HepG2 (cell line): ENCODE measurements around the gene MAP3K4. TPM values are rescaled to one million over a fixed set of nuclear protein-coding genes. Genes with fewer than 3 reads are reported as not detected.

Experiments used
- ATAC-seq: fragments of 200-7000 bp; cut with Tn5 transposase; 3 replicates; pipeline ENCODE4 v1.9.1; 2020; ENCODE audit warnings: mild to moderate bottlenecking, moderate library complexity
- BruUV-seq: library from RNA; stranded (reverse); fragments of 400-500 nt; replicated peaks from 2 replicates; lab custom pipeline; 2021; lab: Mats Ljungman, UMichigan
- CTCF ChIA-PET: fragments of 300-600 bp; formaldehyde crosslinking; extraction: SDS; loops from one replicate; lab custom pipeline; 2021; ENCODE audit warnings: low total read pairs, inconsistent platforms, low intra/inter-chr PET ratio; lab: Yijun Ruan, JAX
- POLR2A ChIA-PET: fragments of 350-600 bp; sonication (Branson Sonifier 250); formaldehyde crosslinking; loops from one replicate; lab custom pipeline; 2020; ENCODE audit warnings: antibody characterized with exemption, inconsistent platforms; lab: Yijun Ruan, JAX
- DNase-seq: peaks from one replicate; pipeline ENCODE4 v3.0.0-alpha.2; 2015; ENCODE audit warnings: low spot score
- FAIRE-seq: peaks from 3 replicates; lab custom pipeline; 2011; peaks lifted over from hg19 to GRCh38; lab: Jason Lieb, UNC
- H2AFZ ChIP-seq: one replicate; pipeline ENCODE4 v1.6.1; 2011; ENCODE audit warnings: low read length, inconsistent platforms
- H3K27ac ChIP-seq: fragments of 300-600 bp; 3 replicates; pipeline ENCODE4 v1.8.0; 2011; ENCODE audit warnings: mixed run types, mild to moderate bottlenecking, mixed read lengths, low read length, inconsistent platforms; ENCODE audit not compliant: insufficient read depth; ENCODE audit errors: extremely low read length
- H3K27me3 ChIP-seq, 2 experiments: fragments of 200-600 bp in 1 of 2; 2 replicates in 1 of 2; 3 replicates in 1 of 2; pipeline versions ENCODE4 v1.6.0 to v1.8.0; 2011; ENCODE audit warnings: low read length in 2 of 2, mild to moderate bottlenecking in 2 of 2, moderate library complexity in 2 of 2, inconsistent platforms in 1 of 2; ENCODE audit not compliant: insufficient read depth in 2 of 2, control insufficient read depth in 1 of 2
- H3K36me3 ChIP-seq, 2 experiments: fragments of 200-600 bp in 1 of 2; replicated peaks in 1 of 2; 2 replicates in 1 of 2; 3 replicates in 1 of 2; pipeline versions ENCODE4 v1.5.1 to v1.8.0; 2011; ENCODE audit warnings: low read length in 2 of 2, inconsistent platforms in 1 of 2; ENCODE audit not compliant: insufficient read depth in 2 of 2, control insufficient read depth in 1 of 2
- H3K4me1 ChIP-seq: 2 replicates; pipeline ENCODE4 v1.5.1; 2012; ENCODE audit warnings: low read length, inconsistent platforms; ENCODE audit not compliant: insufficient read depth
- H3K4me2 ChIP-seq: 2 replicates; pipeline ENCODE4 v1.6.0; 2011; ENCODE audit warnings: low read depth, low read length, inconsistent platforms
- H3K4me3 ChIP-seq, 3 experiments: fragments of 200-600 bp in 1 of 3; sonication (generic), shearing (Covaris generic) in 1 of 3; replicated peaks in 1 of 3; 2 replicates each; pipeline ENCODE4 v1.5.1; 2011 to 2016; ENCODE audit warnings: low read length in 3 of 3, inconsistent platforms in 2 of 3, low read depth in 2 of 3, mild to moderate bottlenecking in 2 of 3, control low read depth in 1 of 3, mixed read lengths in 1 of 3; ENCODE audit not compliant: insufficient read depth in 1 of 3
- H3K79me2 ChIP-seq: one replicate; pipeline ENCODE4 v1.6.1; 2011; ENCODE audit warnings: low read length, inconsistent platforms; ENCODE audit not compliant: insufficient read depth
- H3K9ac ChIP-seq: 2 replicates; pipeline ENCODE4 v1.6.0; 2011; ENCODE audit warnings: mild to moderate bottlenecking, low read depth, low read length, inconsistent platforms; ENCODE audit not compliant: insufficient read depth
- H3K9me3 ChIP-seq: 2 replicates; pipeline ENCODE4 v1.5.1; 2012; ENCODE audit warnings: mild to moderate bottlenecking, low read length
- H4K20me1 ChIP-seq: 2 replicates; pipeline ENCODE4 v1.6.0; 2011; ENCODE audit warnings: inconsistent platforms, mild to moderate bottlenecking, low read length, moderate library complexity; ENCODE audit not compliant: insufficient read depth
- ELF1 ChIP-seq: sonication (generic); formaldehyde crosslinking; IDR thresholded peaks from 2 replicates; pipeline ENCODE4 v1.4.0; 2020; ENCODE audit warnings: missing genetic modification reagents
- ELF4 ChIP-seq: sonication (generic); formaldehyde crosslinking; IDR thresholded peaks from 2 replicates; pipeline ENCODE4 v1.5.0; 2020; ENCODE audit warnings: missing genetic modification reagents, mild to moderate bottlenecking, moderate library complexity, borderline replicate concordance
- KMT2B ChIP-seq: IDR thresholded peaks from 2 replicates; pipeline ENCODE4 v1.6.1; 2016; ENCODE audit warnings: missing genetic modification reagents, missing compliant biosample characterization
- RXRB ChIP-seq: IDR thresholded peaks from 2 replicates; pipeline ENCODE4 v1.6.1; 2016; ENCODE audit warnings: borderline replicate concordance, missing genetic modification reagents, missing compliant biosample characterization
- SYNCRIP ChIP-seq: fragments of 200-400 bp; formaldehyde crosslinking; IDR thresholded peaks from 2 replicates; pipeline ENCODE4 v1.6.1; 2018; ENCODE audit warnings: mild to moderate bottlenecking, low read depth, low read length; ENCODE audit not compliant: insufficient read depth
- ZNF335 ChIP-seq: sonication (generic); formaldehyde crosslinking; IDR thresholded peaks from 2 replicates; pipeline ENCODE4 v1.4.0; 2020; ENCODE audit warnings: missing genetic modification reagents
- ZNF790 ChIP-seq: sonication (generic); formaldehyde crosslinking; IDR thresholded peaks from 2 replicates; pipeline ENCODE4 v1.8.0; 2022; ENCODE audit warnings: missing genetic modification reagents, mild to moderate bottlenecking, borderline replicate concordance
- WGBS: methylation state at CpG from one replicate; pipeline ENCODE4 v1.1.6; 2017; ENCODE audit warnings: low lambda C conversion rate; 5-methylcytosine and 5-hydroxymethylcytosine counted together
- in situ Hi-C: cut with HindIII; loops from 2 replicates; pipeline ENCODE4 v1.10.0; 2017; ENCODE audit warnings: low pct_unique_long_range_greater_than_20kb; ENCODE audit not compliant: extremely low pct_ligation_motif_present
- intact Hi-C: fragments of 100-400 bp; cut with micrococcal nuclease; formaldehyde crosslinking; loops from one replicate; pipeline ENCODE4 v1.10.0; 2022; ENCODE audit not compliant: unreplicated experiment
- polyA plus RNA-seq, 8 experiments: library from polyadenylated mRNA; depleted of rRNA in 3 of 8; stranded (reverse) in 7 of 8; unstranded in 1 of 8; fragments of >200 nt; fragmentation: Illumina TruSeq in 4 of 8; extraction: Trizol in 4 of 8; gene quantifications; 2 replicates each; pipeline versions ENCODE4 v1.2.1 to v1.2.3, GENCODE V29; 2011 to 2016; ENCODE audit warnings: low read depth in 4 of 8, missing spikeins in 1 of 8, mixed read lengths in 1 of 8; ENCODE audit not compliant: insufficient read depth in 1 of 8
- total RNA-seq, 5 experiments: library from RNA; depleted of rRNA; stranded (reverse); fragments of >200 nt; fragmentation: Illumina TruSeq; extraction: Trizol; gene quantifications; 2 replicates each; pipeline ENCODE4 v1.2.3, GENCODE V29; 2016; ENCODE audit warnings: low read depth in 1 of 5
- TF ChIP-seq, protein P1 (sequence below): sonication (generic); formaldehyde crosslinking; IDR thresholded peaks from one replicate; pipeline ENCODE4 v1.5.1; 2020; ENCODE audit warnings: mild to moderate bottlenecking, missing genetic modification reagents; ENCODE audit errors: not compliant biosample characterization
- TF ChIP-seq, protein P2 (sequence below): sonication (generic); formaldehyde crosslinking; IDR thresholded peaks from 2 replicates; pipeline ENCODE4 v1.8.0; 2022; ENCODE audit warnings: missing genetic modification reagents, mild to moderate bottlenecking, borderline replicate concordance

MAP3K4 gene
- total and polyA plus RNA-seq, 2 of the 13 experiments (the other 11 are each of a cell fraction or from before 2014, with no cell fraction given): 12.9 to 33.6 TPM

DNA sequence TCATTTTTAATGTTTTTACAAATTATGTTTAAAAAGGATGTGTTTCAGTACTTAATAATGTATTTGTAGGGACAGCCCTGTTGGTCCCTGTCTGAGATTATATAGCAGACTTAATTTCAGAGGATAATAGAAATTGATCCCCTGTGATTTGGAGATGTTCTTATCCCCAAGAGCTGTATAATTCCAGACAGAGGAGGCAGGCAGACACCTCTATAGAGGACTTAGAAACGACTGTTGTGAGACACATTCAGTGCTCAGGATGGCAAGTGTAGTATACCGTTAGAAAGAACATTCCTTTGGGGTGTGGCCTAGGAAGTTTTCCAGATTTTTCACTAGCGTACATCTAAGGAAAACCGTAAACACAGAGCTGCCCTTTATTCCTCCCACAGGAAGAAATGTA, 117.8 kb downstream of the MAP3K4 start:
- Histone ChIP-seq H3K9ac (no peak overlapping the region), H3K27ac (no peak overlapping the region), H4K20me1 (no peaks in the 10 kb centered on the region), H3K4me2 (no peak overlapping the region), H3K4me1 (no peaks in the 10 kb centered on the region), H2AFZ (no peak overlapping the region), H3K9me3 (no peaks in the 10 kb centered on the region), H3K27me3 (no peaks in the 10 kb centered on the region), H3K4me3 (no peak overlapping the region), H3K79me2 (no peaks in the 10 kb centered on the region), H3K36me3 (peaks cover 20 to 74% of the 10 kb centered on the region in 2 experiments; a peak in 4 of 5 replicates)
- TF ChIP-seq ELF1 (CRISPR knock-in tag) (no peak), ZNF790 (CRISPR knock-in tag) (no peak), ELF4 (CRISPR knock-in tag) (no peak), RXRB (CRISPR knock-in tag) (no peak), ZNF335 (no peak), KMT2B (CRISPR knock-in tag) (no peak), SYNCRIP (no peak)
- TF ChIP-seq, protein P1, sequence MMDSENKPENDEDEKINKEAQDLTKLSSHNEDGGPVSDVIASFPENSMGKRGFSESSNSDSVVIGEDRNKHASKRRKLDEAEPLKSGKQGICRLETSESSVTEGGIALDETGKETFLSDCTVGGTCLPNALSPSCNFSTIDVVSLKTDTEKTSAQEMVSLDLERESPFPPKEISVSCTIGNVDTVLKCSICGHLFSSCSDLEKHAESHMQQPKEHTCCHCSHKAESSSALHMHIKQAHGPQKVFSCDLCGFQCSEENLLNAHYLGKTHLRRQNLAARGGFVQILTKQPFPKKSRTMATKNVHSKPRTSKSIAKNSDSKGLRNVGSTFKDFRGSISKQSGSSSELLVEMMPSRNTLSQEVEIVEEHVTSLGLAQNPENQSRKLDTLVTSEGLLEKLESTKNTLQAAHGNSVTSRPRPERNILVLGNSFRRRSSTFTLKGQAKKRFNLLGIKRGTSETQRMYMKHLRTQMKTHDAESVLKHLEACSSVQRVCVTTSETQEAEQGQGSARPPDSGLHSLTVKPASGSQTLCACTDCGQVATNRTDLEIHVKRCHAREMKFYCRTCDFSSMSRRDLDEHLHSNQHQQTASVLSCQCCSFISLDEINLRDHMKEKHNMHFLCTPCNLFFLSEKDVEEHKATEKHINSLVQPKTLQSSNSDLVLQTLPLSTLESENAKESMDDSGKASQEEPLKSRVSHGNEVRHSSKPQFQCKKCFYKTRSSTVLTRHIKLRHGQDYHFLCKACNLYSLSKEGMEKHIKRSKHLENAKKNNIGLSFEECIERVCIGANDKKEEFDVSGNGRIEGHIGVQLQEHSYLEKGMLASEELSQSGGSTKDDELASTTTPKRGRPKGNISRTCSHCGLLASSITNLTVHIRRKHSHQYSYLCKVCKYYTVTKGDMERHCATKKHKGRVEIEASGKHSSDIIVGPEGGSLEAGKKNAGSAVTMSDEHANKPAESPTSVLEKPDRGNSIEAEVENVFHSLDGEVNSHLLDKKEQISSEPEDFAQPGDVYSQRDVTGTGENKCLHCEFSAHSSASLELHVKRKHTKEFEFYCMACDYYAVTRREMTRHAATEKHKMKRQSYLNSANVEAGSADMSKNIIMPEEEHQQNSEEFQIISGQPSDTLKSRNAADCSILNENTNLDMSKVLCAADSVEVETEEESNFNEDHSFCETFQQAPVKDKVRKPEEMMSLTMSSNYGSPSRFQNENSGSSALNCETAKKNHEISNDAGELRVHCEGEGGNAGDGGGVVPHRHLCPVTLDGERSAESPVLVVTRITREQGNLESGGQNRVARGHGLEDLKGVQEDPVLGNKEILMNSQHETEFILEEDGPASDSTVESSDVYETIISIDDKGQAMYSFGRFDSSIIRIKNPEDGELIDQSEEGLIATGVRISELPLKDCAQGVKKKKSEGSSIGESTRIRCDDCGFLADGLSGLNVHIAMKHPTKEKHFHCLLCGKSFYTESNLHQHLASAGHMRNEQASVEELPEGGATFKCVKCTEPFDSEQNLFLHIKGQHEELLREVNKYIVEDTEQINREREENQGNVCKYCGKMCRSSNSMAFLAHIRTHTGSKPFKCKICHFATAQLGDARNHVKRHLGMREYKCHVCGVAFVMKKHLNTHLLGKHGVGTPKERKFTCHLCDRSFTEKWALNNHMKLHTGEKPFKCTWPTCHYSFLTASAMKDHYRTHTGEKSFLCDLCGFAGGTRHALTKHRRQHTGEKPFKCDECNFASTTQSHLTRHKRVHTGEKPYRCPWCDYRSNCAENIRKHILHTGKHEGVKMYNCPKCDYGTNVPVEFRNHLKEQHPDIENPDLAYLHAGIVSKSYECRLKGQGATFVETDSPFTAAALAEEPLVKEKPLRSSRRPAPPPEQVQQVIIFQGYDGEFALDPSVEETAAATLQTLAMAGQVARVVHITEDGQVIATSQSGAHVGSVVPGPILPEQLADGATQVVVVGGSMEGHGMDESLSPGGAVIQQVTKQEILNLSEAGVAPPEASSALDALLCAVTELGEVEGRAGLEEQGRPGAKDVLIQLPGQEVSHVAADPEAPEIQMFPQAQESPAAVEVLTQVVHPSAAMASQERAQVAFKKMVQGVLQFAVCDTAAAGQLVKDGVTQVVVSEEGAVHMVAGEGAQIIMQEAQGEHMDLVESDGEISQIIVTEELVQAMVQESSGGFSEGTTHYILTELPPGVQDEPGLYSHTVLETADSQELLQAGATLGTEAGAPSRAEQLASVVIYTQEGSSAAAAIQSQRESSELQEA (CRISPR knock-in tag): no peak
- TF ChIP-seq, protein P2, sequence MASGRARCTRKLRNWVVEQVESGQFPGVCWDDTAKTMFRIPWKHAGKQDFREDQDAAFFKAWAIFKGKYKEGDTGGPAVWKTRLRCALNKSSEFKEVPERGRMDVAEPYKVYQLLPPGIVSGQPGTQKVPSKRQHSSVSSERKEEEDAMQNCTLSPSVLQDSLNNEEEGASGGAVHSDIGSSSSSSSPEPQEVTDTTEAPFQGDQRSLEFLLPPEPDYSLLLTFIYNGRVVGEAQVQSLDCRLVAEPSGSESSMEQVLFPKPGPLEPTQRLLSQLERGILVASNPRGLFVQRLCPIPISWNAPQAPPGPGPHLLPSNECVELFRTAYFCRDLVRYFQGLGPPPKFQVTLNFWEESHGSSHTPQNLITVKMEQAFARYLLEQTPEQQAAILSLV (CRISPR knock-in tag): no peak
- BruUV-seq: no TSS peak
- CTCF ChIA-PET: no interaction called here
- in situ Hi-C loops (no loop called here), intact Hi-C loops (no loop called here)
- ATAC-seq (no peak), FAIRE-seq (no peak), DNase-seq (no peak)
- 100% methylated on average over 4 of the region's 4 CpGs for WGBS
- POLR2A ChIA-PET: no interaction called here
